SK-N-SH (cell line): ENCODE data around the gene MYBPH. TPM values are rescaled to one million over a fixed set of nuclear protein-coding genes. Genes with fewer than 3 reads are reported as not detected.

Experiments used
- CTCF ChIA-PET: fragments of 300-600, 350-600 bp; formaldehyde crosslinking; extraction: SDS; loops from one replicate; lab custom pipeline; 2021; lab: Yijun Ruan, JAX
- POLR2A ChIA-PET: fragments of 350-600 bp; sonication (Branson Sonifier 250); formaldehyde crosslinking; extraction: SDS; loops from one replicate; lab custom pipeline; 2020; ENCODE audit warnings: antibody characterized with exemption, inconsistent platforms; lab: Yijun Ruan, JAX
- DNase-seq: peaks from one replicate; pipeline ENCODE4 v3.0.0; 2012
- H2AFZ ChIP-seq: fragments of 200-600 bp; sonication (generic); 2 replicates; pipeline ENCODE4 v1.8.1; 2016; ENCODE audit warnings: antibody characterized with exemption, mild to moderate bottlenecking, low read depth
- H3F3A ChIP-seq: fragments of 200-600 bp; sonication (generic); replicated peaks from 2 replicates; pipeline ENCODE3; 2016; ENCODE audit warnings: antibody characterized with exemption, mild to moderate bottlenecking; ENCODE audit not compliant: insufficient read depth
- H3K27ac ChIP-seq, 2 experiments: fragments of 200-500 bp in 1 of 2; fragments of 200-600 bp in 1 of 2; sonication (Bioruptor generic) in 1 of 2; sonication (generic), shearing (Covaris generic) in 1 of 2; 2 replicates each; pipeline versions ENCODE4 v1.5.1 to v1.6.1; 2014 to 2016; ENCODE audit warnings: low read depth in 2 of 2, inconsistent platforms in 1 of 2, low read length in 1 of 2, mild to moderate bottlenecking in 1 of 2, mixed read lengths in 1 of 2
- H3K27me3 ChIP-seq: fragments of 200-600 bp; sonication (generic), shearing (Covaris generic); 2 replicates; pipeline ENCODE4 v1.6.1; 2016; ENCODE audit warnings: mixed run types; ENCODE audit not compliant: insufficient read depth
- H3K36me3 ChIP-seq, 2 experiments: fragments of 200-500 bp in 1 of 2; fragments of 200-600 bp in 1 of 2; sonication (Bioruptor generic) in 1 of 2; sonication (generic) in 1 of 2; replicated peaks in 1 of 2; 2 replicates each; pipeline versions ENCODE3 to v1.5.1; 2014 to 2016; ENCODE audit warnings: low read length in 1 of 2, mild to moderate bottlenecking in 1 of 2; ENCODE audit not compliant: insufficient read depth in 2 of 2, control insufficient read depth in 1 of 2
- H3K4me1 ChIP-seq, 2 experiments: fragments of 200-500 bp in 1 of 2; fragments of 200-600 bp in 1 of 2; sonication (Bioruptor generic) in 1 of 2; sonication (generic), shearing (Covaris generic) in 1 of 2; 2 replicates each; pipeline versions ENCODE4 v1.5.1 to v1.6.1; 2014 to 2016; ENCODE audit warnings: low read depth in 1 of 2, low read length in 1 of 2, mixed run types in 1 of 2; ENCODE audit not compliant: insufficient read depth in 2 of 2, control insufficient read depth in 1 of 2
- H3K4me2 ChIP-seq: fragments of 200-600 bp; sonication (generic), shearing (Covaris generic); 2 replicates; pipeline ENCODE4 v1.6.1; 2017; ENCODE audit warnings: mixed run types
- H3K4me3 ChIP-seq, 2 experiments: fragments of 200-500 bp in 1 of 2; fragments of 200-600 bp in 1 of 2; sonication (Bioruptor generic) in 1 of 2; sonication (generic), shearing (Covaris generic) in 1 of 2; 2 replicates each; pipeline versions ENCODE4 v1.5.1 to v1.8.1; 2014 to 2016; ENCODE audit warnings: low read depth in 2 of 2, inconsistent platforms in 1 of 2, low read length in 1 of 2, mild to moderate bottlenecking in 1 of 2, mixed read lengths in 1 of 2, moderate library complexity in 1 of 2
- H3K79me2 ChIP-seq: fragments of 200-600 bp; sonication (generic); 2 replicates; pipeline ENCODE4 v1.8.1; 2017; ENCODE audit warnings: mild to moderate bottlenecking; ENCODE audit not compliant: insufficient read depth
- H3K9ac ChIP-seq: fragments of 200-600 bp; sonication (generic); 2 replicates; pipeline ENCODE4 v1.6.1; 2017; ENCODE audit warnings: mixed run types
- H3K9me2 ChIP-seq: fragments of 200-600 bp; sonication (generic); 2 replicates; pipeline ENCODE4 v1.6.1; 2017; ENCODE audit warnings: mixed run types
- H3K9me3 ChIP-seq: fragments of 200-600 bp; sonication (generic); 2 replicates; pipeline ENCODE4 v1.6.1; 2017; ENCODE audit warnings: mixed run types, mild to moderate bottlenecking, moderate library complexity
- H4K20me1 ChIP-seq: fragments of 200-600 bp; sonication (generic); 2 replicates; pipeline ENCODE4 v1.6.1; 2017; ENCODE audit warnings: mild to moderate bottlenecking, mixed run types; ENCODE audit not compliant: insufficient read depth
- CHD2 ChIP-seq: fragments of 150-350 bp; IDR thresholded peaks from 2 replicates; pipeline ENCODE4 v1.6.1; 2018; ENCODE audit warnings: low read length; ENCODE audit not compliant: partially characterized antibody
- FOSL2 ChIP-seq: IDR thresholded peaks from 2 replicates; pipeline ENCODE4 v1.4.0; 2012; ENCODE audit warnings: low read depth, mild to moderate bottlenecking, moderate library complexity, borderline replicate concordance
- FOXM1 ChIP-seq: IDR thresholded peaks from 2 replicates; pipeline ENCODE4 v1.4.0; 2012; ENCODE audit warnings: low read depth, mild to moderate bottlenecking
- RAD21 ChIP-seq: IDR thresholded peaks from 2 replicates; pipeline ENCODE4 v1.6.1; 2012; ENCODE audit warnings: mild to moderate bottlenecking, low read length
- RCOR1 ChIP-seq: fragments of 150-350 bp; IDR thresholded peaks from 2 replicates; pipeline ENCODE4 v1.6.1; 2017; ENCODE audit warnings: antibody characterized with exemption, low read length
- RXRA ChIP-seq: IDR thresholded peaks from 2 replicates; pipeline ENCODE4 v1.4.0; 2012; ENCODE audit warnings: low read depth, mild to moderate bottlenecking, borderline replicate concordance
- SIN3A ChIP-seq: IDR thresholded peaks from 2 replicates; pipeline ENCODE4 v1.6.1; 2012; ENCODE audit warnings: low read depth, mild to moderate bottlenecking, low read length, moderate library complexity, borderline replicate concordance
- TEAD4 ChIP-seq: IDR thresholded peaks from 2 replicates; pipeline ENCODE4 v1.4.0; 2012; ENCODE audit warnings: mild to moderate bottlenecking, borderline replicate concordance; ENCODE audit not compliant: insufficient read depth
- YY1 ChIP-seq: IDR thresholded peaks from 2 replicates; pipeline ENCODE4 v1.4.0; 2012; ENCODE audit warnings: low read depth, mild to moderate bottlenecking
- WGBS: methylation state at CpG from one replicate; pipeline ENCODE4 v1.1.6; 2017; ENCODE audit warnings: low lambda C conversion rate; 5-methylcytosine and 5-hydroxymethylcytosine counted together
- polyA plus RNA-seq, 3 experiments: library from polyadenylated mRNA; depleted of rRNA; stranded (reverse); fragments of >200 nt; gene quantifications; 2 replicates each; pipeline ENCODE4 v1.2.3, GENCODE V29; 2012
- TF ChIP-seq, protein P1 (sequence below): fragments of 150-350 bp; IDR thresholded peaks from 2 replicates; pipeline ENCODE4 v1.6.1; 2016; ENCODE audit warnings: mild to moderate bottlenecking, low read depth, low read length
- TF ChIP-seq, protein P2 (sequence below): IDR thresholded peaks from 2 replicates; pipeline ENCODE4; 2012

Gene MYBPH
- polyA plus RNA-seq, 1 of the 3 experiments (the other 2 are of a cell fraction) = 0.12 TPM

DNA sequence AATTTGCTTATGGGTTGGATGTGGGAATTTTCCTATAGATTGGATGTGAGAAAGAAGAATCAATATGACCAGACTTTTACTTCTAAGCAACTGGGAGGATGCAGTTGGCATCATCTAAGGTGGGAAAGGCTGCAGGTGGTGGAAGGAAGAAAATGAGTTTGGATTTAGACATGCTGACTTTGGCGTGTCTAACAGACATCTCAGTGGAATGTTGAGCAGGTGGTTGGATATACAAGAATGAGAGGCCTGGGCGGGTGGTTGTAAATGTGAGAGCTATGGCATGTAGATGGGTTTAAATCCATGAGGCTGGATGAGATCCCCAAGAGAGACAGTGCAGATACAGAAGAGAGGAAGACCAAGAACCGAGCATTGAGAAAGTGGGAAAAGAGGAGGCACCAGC lies 37.6 kb downstream of the MYBPH start:
- Histone ChIP-seq H3K4me2 (no peak overlapping the region), H3K9ac (no peak overlapping the region), H3K27ac (no peak overlapping the region), H3F3A (no peaks in the 10 kb centered on the region), H3K4me3 (no peak overlapping the region), H3K27me3 (no peaks in the 10 kb centered on the region), H3K79me2 (no peaks in the 10 kb centered on the region), H2AFZ (no peak overlapping the region), H3K9me2 (no peaks in the 10 kb centered on the region), H3K4me1 (peaks cover 0 to 20% of the 10 kb centered on the region in 2 experiments; a peak in 1 of 4 replicates), H3K36me3 (no peaks in the 10 kb centered on the region), H3K9me3 (no peaks in the 10 kb centered on the region), H4K20me1 (no peaks in the 10 kb centered on the region)
- DNase-seq = no peak
- WGBS = 75% methylated on average over 3 of the region's 3 CpGs
- TF ChIP-seq RAD21 (no peak), SIN3A (no peak), TEAD4 (no peak), CHD2 (no peak), FOXM1 (no peak), FOSL2 (no peak), RXRA (no peak)
- TF ChIP-seq, protein P1, sequence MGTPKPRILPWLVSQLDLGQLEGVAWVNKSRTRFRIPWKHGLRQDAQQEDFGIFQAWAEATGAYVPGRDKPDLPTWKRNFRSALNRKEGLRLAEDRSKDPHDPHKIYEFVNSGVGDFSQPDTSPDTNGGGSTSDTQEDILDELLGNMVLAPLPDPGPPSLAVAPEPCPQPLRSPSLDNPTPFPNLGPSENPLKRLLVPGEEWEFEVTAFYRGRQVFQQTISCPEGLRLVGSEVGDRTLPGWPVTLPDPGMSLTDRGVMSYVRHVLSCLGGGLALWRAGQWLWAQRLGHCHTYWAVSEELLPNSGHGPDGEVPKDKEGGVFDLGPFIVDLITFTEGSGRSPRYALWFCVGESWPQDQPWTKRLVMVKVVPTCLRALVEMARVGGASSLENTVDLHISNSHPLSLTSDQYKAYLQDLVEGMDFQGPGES = no peak
- TF ChIP-seq, protein P2, sequence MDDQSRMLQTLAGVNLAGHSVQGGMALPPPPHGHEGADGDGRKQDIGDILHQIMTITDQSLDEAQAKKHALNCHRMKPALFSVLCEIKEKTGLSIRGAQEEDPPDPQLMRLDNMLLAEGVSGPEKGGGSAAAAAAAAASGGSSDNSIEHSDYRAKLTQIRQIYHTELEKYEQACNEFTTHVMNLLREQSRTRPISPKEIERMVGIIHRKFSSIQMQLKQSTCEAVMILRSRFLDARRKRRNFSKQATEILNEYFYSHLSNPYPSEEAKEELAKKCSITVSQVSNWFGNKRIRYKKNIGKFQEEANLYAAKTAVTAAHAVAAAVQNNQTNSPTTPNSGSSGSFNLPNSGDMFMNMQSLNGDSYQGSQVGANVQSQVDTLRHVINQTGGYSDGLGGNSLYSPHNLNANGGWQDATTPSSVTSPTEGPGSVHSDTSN = no peak
- ChIA-PET CTCF (interaction anchor here (1.0 to 1.8 kb wide), 5 partner anchors 9 to 130 kb away, joined by 4 to 9 read pairs (median 5); no protein-coding TSS in a partner anchor), POLR2A (no interaction called here)

DNA sequence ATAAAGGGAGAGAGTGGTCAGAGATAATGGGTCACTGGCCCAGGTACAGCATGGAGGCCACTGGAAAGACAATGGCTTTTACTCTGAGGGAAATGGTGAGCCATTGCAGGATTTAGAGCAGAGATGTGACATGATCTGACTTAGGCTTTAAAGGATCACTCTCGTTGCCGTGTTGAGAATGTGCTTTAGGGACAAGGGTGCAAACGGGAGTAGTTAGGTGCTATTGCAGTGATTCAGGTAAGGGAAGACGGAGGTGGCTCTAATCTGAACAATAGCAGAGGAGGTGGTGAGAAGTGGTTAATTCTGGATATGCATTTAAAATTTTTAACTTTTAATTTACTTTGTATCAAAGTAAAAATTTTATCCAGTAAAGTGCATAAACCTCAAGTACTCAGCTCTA lies 38.3 kb downstream of the MYBPH start:
- WGBS = 82% methylated on average over 4 of the region's 4 CpGs
- Histone ChIP-seq H3K27ac (no peak overlapping the region), H3K27me3 (no peaks in the 10 kb centered on the region), H3K4me2 (no peak overlapping the region), H4K20me1 (no peaks in the 10 kb centered on the region), H3K4me3 (no peak overlapping the region), H3K79me2 (no peaks in the 10 kb centered on the region), H3K9me3 (no peaks in the 10 kb centered on the region), H2AFZ (no peak overlapping the region), H3K4me1 (peaks cover 0 to 20% of the 10 kb centered on the region in 2 experiments; a peak in 1 of 4 replicates), H3K36me3 (no peaks in the 10 kb centered on the region), H3F3A (no peaks in the 10 kb centered on the region), H3K9me2 (no peaks in the 10 kb centered on the region), H3K9ac (no peak overlapping the region)
- POLR2A ChIA-PET = no interaction called here
- CTCF ChIA-PET = interaction anchor here (1.6 to 1.8 kb wide), 3 partner anchors 10 to 19 kb away, joined by 5 to 9 read pairs (median 6); no protein-coding TSS in a partner anchor
- no peak for DNase-seq
- TF ChIP-seq YY1 = no peak
- TF ChIP-seq RCOR1 = no peak
